Measurements from ENCODE around the gene WDR45B. TPM values are rescaled to one million over a fixed set of nuclear protein-coding genes. Genes with fewer than 3 reads are reported as not detected.
"Not testable (repeated sequence)": the region's sequence is repeated elsewhere in the genome, so short reads cannot be mapped to it uniquely, and the experiment has no call there.

WDR45B gene
- total RNA-seq, 2 donors from 2014 or later, result 75.3 to 79.1 TPM

GRCh38 chr17:82582709-82583108 lies 65.5 kb downstream of the WDR45B start:
- H3K4me1 Mint-ChIP-seq, result no peaks in the 10 kb centered on the region
- no peak overlapping the region for H3K4me3 Mint-ChIP-seq
- peaks cover 66% of the 10 kb centered on the region for H3K36me3 Mint-ChIP-seq (ENCODE audit: low read depth)
- H3K27ac Mint-ChIP-seq, result no peak overlapping the region
- no peak for DNase-seq
- no peaks in the 10 kb centered on the region for H3K27me3 ChIP-seq (ENCODE audit: control insufficient read depth, insufficient read depth, low read length, poor library complexity, severe bottlenecking)
- H3K4me1 ChIP-seq (ENCODE audit: control insufficient read depth, insufficient read depth, low read length), result no peaks in the 10 kb centered on the region
- H3K27me3 Mint-ChIP-seq (ENCODE audit: insufficient read depth), result no peaks in the 10 kb centered on the region
- peaks cover 63% of the 10 kb centered on the region for H3K36me3 ChIP-seq (ENCODE audit: control insufficient read depth, insufficient read depth, low read length)
- H3K27ac ChIP-seq (ENCODE audit: low read depth, low read length), result no peak overlapping the region
- H3K9ac ChIP-seq (ENCODE audit: extremely low read depth, low read length, poor library complexity, severe bottlenecking), result no peak overlapping the region
- TF ChIP-seq CTCF (conservative IDR thresholded peaks at IDR 0.05), result no peak
- no peaks in the 10 kb centered on the region for H3K9me3 Mint-ChIP-seq
- no peaks in the 10 kb centered on the region for H3K9me3 ChIP-seq (ENCODE audit: control insufficient read depth, low read length)
- 97 to 100% methylated on average over 7 to 11 of the region's 11 CpGs for WGBS, 2 experiments (ENCODE audit: insufficient coverage in 1 of 2, insufficient read length in 1 of 2)
- no peak overlapping the region for H3K4me3 ChIP-seq (ENCODE audit: low read length)

- H3K36me3 ChIP-seq (ENCODE audit: control insufficient read depth, insufficient read depth, low read length), result peaks cover 65% of the 10 kb centered on the region
- H3K27me3 ChIP-seq (ENCODE audit: control insufficient read depth, insufficient read depth, low read length, poor library complexity, severe bottlenecking), result no peaks in the 10 kb centered on the region
- no peaks in the 10 kb centered on the region for H3K27me3 Mint-ChIP-seq (ENCODE audit: insufficient read depth)
- H3K36me3 Mint-ChIP-seq (ENCODE audit: low read depth), result peaks cover 61% of the 10 kb centered on the region
- H3K9me3 ChIP-seq (ENCODE audit: control insufficient read depth, low read length), result no peaks in the 10 kb centered on the region
- H3K4me1 ChIP-seq (ENCODE audit: control insufficient read depth, insufficient read depth, low read length), result no peaks in the 10 kb centered on the region
- no peak overlapping the region for H3K9ac ChIP-seq (ENCODE audit: extremely low read depth, low read length, poor library complexity, severe bottlenecking)
- TF ChIP-seq CTCF (conservative IDR thresholded peaks at IDR 0.05), result no peak
- H3K27ac Mint-ChIP-seq, result peak overlapping the region; percentile 61
- H3K4me3 Mint-ChIP-seq, result no peak overlapping the region
- no peak overlapping the region for H3K27ac ChIP-seq (ENCODE audit: low read depth, low read length)
- no peak for DNase-seq
- H3K4me3 ChIP-seq (ENCODE audit: low read length), result no peak overlapping the region
- no peaks in the 10 kb centered on the region for H3K4me1 Mint-ChIP-seq
- H3K9me3 Mint-ChIP-seq, result no peaks in the 10 kb centered on the region
- WGBS, 2 experiments (ENCODE audit: insufficient coverage in 1 of 2, insufficient read length in 1 of 2), result 93 to 98% methylated on average over 8 of the region's 8 CpGs
Measured at GRCh38 chr17:82582213-82582612, 66.0 kb downstream of the WDR45B start.

GRCh38 chr17:82579969-82580368 lies 68.3 kb downstream of the WDR45B start:
- H3K27ac Mint-ChIP-seq; H3K27me3 ChIP-seq (ENCODE audit: control insufficient read depth, insufficient read depth, low read length, poor library complexity, severe bottlenecking); H3K9ac ChIP-seq (ENCODE audit: extremely low read depth, low read length, poor library complexity, severe bottlenecking); DNase-seq; H3K9me3 ChIP-seq (ENCODE audit: control insufficient read depth, low read length); H3K4me1 ChIP-seq (ENCODE audit: control insufficient read depth, insufficient read depth, low read length); H3K4me3 Mint-ChIP-seq; H3K27me3 Mint-ChIP-seq (ENCODE audit: insufficient read depth); H3K4me1 Mint-ChIP-seq; H3K9me3 Mint-ChIP-seq; H3K27ac ChIP-seq (ENCODE audit: low read depth, low read length); H3K4me3 ChIP-seq (ENCODE audit: low read length): not testable (repeated sequence)
- 98 to 100% methylated on average over 2 to 4 of the region's 4 CpGs for WGBS, 2 experiments (ENCODE audit: insufficient coverage in 1 of 2, insufficient read length in 1 of 2)
- H3K36me3 Mint-ChIP-seq (ENCODE audit: low read depth), result peaks cover 61% of the 10 kb centered on the region
- H3K36me3 ChIP-seq (ENCODE audit: control insufficient read depth, insufficient read depth, low read length), result peaks cover 66% of the 10 kb centered on the region

- H3K9ac ChIP-seq (ENCODE audit: extremely low read depth, low read length, poor library complexity, severe bottlenecking), result no peak overlapping the region
- Mint-ChIP-seq H3K36me3 (ENCODE audit: low read depth) (peaks cover 58% of the 10 kb centered on the region), H3K27ac (no peak overlapping the region), H3K4me1 (peaks cover 2% of the 10 kb centered on the region), H3K4me3 (no peak overlapping the region), H3K9me3 (no peaks in the 10 kb centered on the region), H3K27me3 (ENCODE audit: insufficient read depth) (no peaks in the 10 kb centered on the region)
- H3K4me1 ChIP-seq (ENCODE audit: control insufficient read depth, insufficient read depth, low read length), result no peaks in the 10 kb centered on the region
- no peak overlapping the region for H3K4me3 ChIP-seq (ENCODE audit: low read length)
- no peak for TF ChIP-seq CTCF (conservative IDR thresholded peaks at IDR 0.05)
- H3K27me3 ChIP-seq (ENCODE audit: control insufficient read depth, insufficient read depth, low read length, poor library complexity, severe bottlenecking), result no peaks in the 10 kb centered on the region
- no peaks in the 10 kb centered on the region for H3K9me3 ChIP-seq (ENCODE audit: control insufficient read depth, low read length)
- WGBS, 2 experiments (ENCODE audit: insufficient coverage in 1 of 2, insufficient read length in 1 of 2), result 96 to 100% methylated on average over 6 to 18 of the region's 18 CpGs
- H3K36me3 ChIP-seq (ENCODE audit: control insufficient read depth, insufficient read depth, low read length), result peaks cover 64% of the 10 kb centered on the region
- no peak overlapping the region for H3K27ac ChIP-seq (ENCODE audit: low read depth, low read length)
- DNase-seq, result no peak
Measured at GRCh38 chr17:82577300-82577699, 70.9 kb downstream of the WDR45B start.

GRCh38 chr17:82575581-82576221 lies 72.5 kb downstream of the WDR45B start:
- DNase-seq; H3K9me3 Mint-ChIP-seq; H3K9me3 ChIP-seq (ENCODE audit: control insufficient read depth, low read length); H3K9ac ChIP-seq (ENCODE audit: extremely low read depth, low read length, poor library complexity, severe bottlenecking); H3K4me3 ChIP-seq (ENCODE audit: low read length); H3K4me1 Mint-ChIP-seq; H3K4me1 ChIP-seq (ENCODE audit: control insufficient read depth, insufficient read depth, low read length); H3K27ac ChIP-seq (ENCODE audit: low read depth, low read length); H3K27me3 ChIP-seq (ENCODE audit: control insufficient read depth, insufficient read depth, low read length, poor library complexity, severe bottlenecking); H3K4me3 Mint-ChIP-seq; H3K27me3 Mint-ChIP-seq (ENCODE audit: insufficient read depth): not testable (repeated sequence)
- peaks cover 72% of the 10 kb centered on the region for H3K36me3 ChIP-seq (ENCODE audit: control insufficient read depth, insufficient read depth, low read length)
- Mint-ChIP-seq H3K36me3 (ENCODE audit: low read depth) (peaks cover 60% of the 10 kb centered on the region), H3K27ac (peak overlapping the region; percentile 82)
- WGBS, 2 experiments (ENCODE audit: insufficient coverage in 1 of 2, insufficient read length in 1 of 2), result 93 to 99% methylated on average over 10 to 24 of the region's 52 CpGs
